ENCODE data around the gene DNAJB13.

DNA sequence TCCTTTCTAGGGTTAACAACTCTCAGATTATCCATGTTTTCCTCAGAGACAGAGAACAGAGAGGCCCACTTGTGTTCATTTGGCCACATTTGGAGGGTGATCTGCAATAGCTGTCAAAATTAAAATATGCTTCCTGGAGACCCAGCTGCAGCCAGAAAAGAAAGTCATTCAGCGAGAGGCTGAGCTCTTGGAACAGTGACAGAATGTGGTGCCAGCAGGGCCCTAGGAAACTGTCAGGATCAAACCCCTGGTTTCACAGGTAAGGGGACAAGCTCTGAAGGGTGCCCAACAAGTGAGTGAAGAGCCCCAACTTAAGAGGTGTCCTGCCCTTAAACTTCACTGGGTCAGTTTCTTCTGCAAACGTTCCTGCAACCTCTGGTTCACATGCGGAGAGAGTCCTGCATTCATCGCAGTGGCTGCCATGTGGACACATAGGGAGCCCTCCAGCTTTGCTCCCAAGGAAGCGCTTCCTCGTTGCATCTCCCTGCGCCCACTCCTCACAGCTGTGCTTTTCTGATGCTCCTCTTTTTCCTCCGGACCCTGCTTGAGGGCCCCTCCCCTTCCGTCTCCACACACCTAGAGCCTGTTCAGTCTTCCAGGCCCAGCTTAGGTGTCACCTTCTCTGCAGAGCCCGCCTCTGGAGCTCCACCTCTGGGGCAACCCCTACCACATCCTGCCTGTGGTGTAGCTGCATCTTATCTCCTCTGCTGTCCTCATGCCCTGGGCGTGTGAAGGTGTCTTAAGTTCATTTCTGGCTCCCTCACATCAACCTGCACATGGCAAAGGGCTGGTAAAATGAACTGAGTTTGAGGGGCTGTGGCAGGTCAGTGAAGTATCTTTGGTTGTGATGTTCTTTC, 54.2 kb downstream of the DNAJB13 start:
- TF ChIP-seq CTCF (IDR thresholded peaks at IDR 0.05) (no peak), POLR2A (IDR thresholded peaks at IDR 0.05) (no peak)

Data from right lobe of liver (tissue), 4 donors.